ENCODE results near the gene EIF3D.

GRCh38 chr22:36562261-36562835 is 33.4 kb upstream of the EIF3D start:
- TF ChIP-seq ZNF777 (CRISPR knock-in tag; IDR thresholded peaks at IDR 0.05) (no peak), SSRP1 (CRISPR knock-in tag; IDR thresholded peaks at IDR 0.05) (no peak), ZNF747 (CRISPR knock-in tag; IDR thresholded peaks at IDR 0.05; ENCODE audit: borderline replicate concordance) (no peak), ZNF619 (CRISPR knock-in tag; IDR thresholded peaks at IDR 0.05) (no peak), SP1 (IDR thresholded peaks at IDR 0.05) (no peak), SP1 (CRISPR knock-in tag; IDR thresholded peaks at IDR 0.05) (no peak), RELA (CRISPR knock-in tag; IDR thresholded peaks at IDR 0.05) (no peak), RAD21 (CRISPR knock-in tag; IDR thresholded peaks at IDR 0.05) (no peak), YY1 (IDR thresholded peaks at IDR 0.05; ENCODE audit: insufficient read depth, insufficient replicate concordance, low read depth, low read length) (no peak), NR3C1 (CRISPR knock-in tag; IDR thresholded peaks at IDR 0.05) (no peak), ARNT (IDR thresholded peaks at IDR 0.05) (no peak), MAFF (IDR thresholded peaks at IDR 0.05; ENCODE audit: low read depth, low read length) (no peak), SUZ12 (IDR thresholded peaks at IDR 0.05; ENCODE audit: low read depth, low read length) (no peak), ZSCAN21 (CRISPR knock-in tag; IDR thresholded peaks at IDR 0.05; ENCODE audit: borderline replicate concordance) (no peak)
